Smooth muscle cell (in vitro differentiated cells): ENCODE results near the gene SPAG4. TPM values are rescaled to one million over a fixed set of nuclear protein-coding genes. Genes with fewer than 3 reads are reported as not detected.

ENCODE experiments used
- DNase-seq: peaks from one replicate; lab custom pipeline; 2025; ENCODE audit not compliant: unreplicated experiment; lab: John Stamatoyannopoulos, UW
- H2AFZ ChIP-seq: fragments of 200-600 bp; sonication (generic); 2 replicates; pipeline ENCODE4 v1.6.0; 2016; ENCODE audit warnings: antibody characterized with exemption, low read depth, mild to moderate bottlenecking
- H3F3A ChIP-seq: fragments of 200-600 bp; sonication (generic); 2 replicates; pipeline ENCODE4 v1.6.0; 2017; ENCODE audit warnings: antibody characterized with exemption, low read depth
- H3K27ac ChIP-seq: fragments of 200-600 bp; sonication (generic); 2 replicates; pipeline ENCODE4 v1.5.1; 2016; ENCODE audit warnings: low read depth, mild to moderate bottlenecking
- H3K27me3 ChIP-seq: fragments of 200-600 bp; sonication (generic); 2 replicates; pipeline ENCODE4 v1.6.1; 2016; ENCODE audit warnings: low read depth, mild to moderate bottlenecking
- H3K36me3 ChIP-seq: fragments of 200-600 bp; sonication (generic); 2 replicates; pipeline ENCODE4 v1.5.1; 2016; ENCODE audit warnings: low read depth
- H3K4me1 ChIP-seq: fragments of 200-600 bp; sonication (generic); 2 replicates; pipeline ENCODE4 v1.5.1; 2016; ENCODE audit warnings: low read depth
- H3K4me2 ChIP-seq: fragments of 200-600 bp; sonication (generic); 2 replicates; pipeline ENCODE4 v1.6.0; 2016; ENCODE audit warnings: mild to moderate bottlenecking
- H3K4me3 ChIP-seq: fragments of 200-600 bp; sonication (generic); 2 replicates; pipeline ENCODE4 v1.5.1; 2016; ENCODE audit warnings: mild to moderate bottlenecking
- H3K79me2 ChIP-seq: fragments of 200-600 bp; sonication (generic); 2 replicates; pipeline ENCODE4 v1.6.0; 2016; ENCODE audit warnings: low read depth, mild to moderate bottlenecking
- H3K9ac ChIP-seq: fragments of 200-600 bp; sonication (generic); 2 replicates; pipeline ENCODE4 v1.6.0; 2016; ENCODE audit warnings: low read depth
- H3K9me3 ChIP-seq: fragments of 200-600 bp; sonication (generic); replicated peaks from 2 replicates; pipeline ENCODE4 v1.5.1; 2016; ENCODE audit warnings: low read depth
- H4K20me1 ChIP-seq: fragments of 200-600 bp; sonication (generic); 2 replicates; pipeline ENCODE4 v1.6.0; 2016; ENCODE audit warnings: low read depth
- CTCF ChIP-seq: fragments of 200-600 bp; sonication (generic); IDR thresholded peaks from 2 replicates; pipeline ENCODE4 v1.5.1; 2017; ENCODE audit warnings: borderline replicate concordance, mild to moderate bottlenecking, antibody characterized with exemption; ENCODE audit not compliant: insufficient read depth, poor library complexity, severe bottlenecking
- WGBS: methylation state at CpG from one replicate; pipeline ENCODE4 v1.1.7; 2016; ENCODE audit warnings: low lambda C conversion rate; 5-methylcytosine and 5-hydroxymethylcytosine counted together
- polyA plus RNA-seq: library from polyadenylated mRNA; unstranded; fragments of >200 nt; fragmentation: Nextera tagmentation; extraction: Ambion mirVana; gene quantifications from 2 replicates; pipeline ENCODE4 v1.2.1, GENCODE V29; 2016
- total RNA-seq: library from RNA; depleted of rRNA; stranded (reverse); fragments of >200 nt; gene quantifications from 2 replicates; pipeline ENCODE4 v1.2.3, GENCODE V29; 2014

Gene SPAG4
- total and polyA plus RNA-seq, 2 experiments from 2014 or later, result 9.3 to 27.6 TPM

- H3K27me3 ChIP-seq, result no peaks in the 10 kb centered on the region
- no peaks in the 10 kb centered on the region for H3K4me1 ChIP-seq
- H3K36me3 ChIP-seq, result no peaks in the 10 kb centered on the region
- H3K79me2 ChIP-seq, result no peaks in the 10 kb centered on the region
- 98% methylated on average over 2 of the region's 2 CpGs for WGBS
- TF ChIP-seq CTCF, result no peak
- no peak overlapping the region for H3K27ac ChIP-seq
- no peak for DNase-seq
- H4K20me1 ChIP-seq, result no peaks in the 10 kb centered on the region
- no peak overlapping the region for H2AFZ ChIP-seq
- H3F3A ChIP-seq, result no peaks in the 10 kb centered on the region
- no peak overlapping the region for H3K4me2 ChIP-seq
- H3K4me3 ChIP-seq, result no peak overlapping the region
- no peak overlapping the region for H3K9ac ChIP-seq
- no peaks in the 10 kb centered on the region for H3K9me3 ChIP-seq
Measured at GRCh38 chr20:35611482-35611881, 4.1 kb upstream of the SPAG4 start.

- Histone ChIP-seq H3K4me2 (peak overlapping the region; percentile 96), H2AFZ (no peak overlapping the region), H3F3A (peaks cover 13% of the 10 kb centered on the region), H3K9ac (peak overlapping the region; percentile 4), H4K20me1 (peaks cover 4% of the 10 kb centered on the region), H3K9me3 (no peaks in the 10 kb centered on the region), H3K4me1 (peaks cover 10% of the 10 kb centered on the region), H3K79me2 (no peaks in the 10 kb centered on the region), H3K36me3 (no peaks in the 10 kb centered on the region), H3K4me3 (peak overlapping the region; percentile 65), H3K27ac (peak overlapping the region; percentile 77), H3K27me3 (no peaks in the 10 kb centered on the region)
- no peak for TF ChIP-seq CTCF
- WGBS, result 19% methylated on average over 52 of the region's 57 CpGs
- peak; percentile 36 for DNase-seq
Measured at GRCh38 chr20:35616465-35617396, 1.1 kb downstream of the SPAG4 start.

- Histone ChIP-seq H3K36me3 (no peaks in the 10 kb centered on the region), H3K27ac (peak overlapping the region; percentile 77), H3K9ac (peak overlapping the region; percentile 4), H3K4me1 (peaks cover 10% of the 10 kb centered on the region), H4K20me1 (peaks cover 4% of the 10 kb centered on the region), H3F3A (peaks cover 18% of the 10 kb centered on the region), H3K9me3 (no peaks in the 10 kb centered on the region), H3K79me2 (no peaks in the 10 kb centered on the region), H2AFZ (no peak overlapping the region), H3K4me2 (peak overlapping the region; percentile 96), H3K4me3 (peak overlapping the region; percentile 65), H3K27me3 (no peaks in the 10 kb centered on the region)
- no peak for TF ChIP-seq CTCF
- 31% methylated on average over 20 of the region's 22 CpGs for WGBS
- no peak for DNase-seq
Measured at GRCh38 chr20:35617397-35618262, 2.0 kb downstream of the SPAG4 start.
